Breast epithelium (tissue), 4 donors: Measurements from ENCODE around the gene COL26A1. TPM values are rescaled to one million over a fixed set of nuclear protein-coding genes. Genes with fewer than 3 reads are reported as not detected.
"Not testable (repeated sequence)": the region's sequence is repeated elsewhere in the genome, so short reads cannot be mapped to it uniquely, and the experiment has no call there.

ENCODE experiments used
- DNase-seq, 2 donors: peaks; one replicate each; pipeline ENCODE4 v3.0.0-alpha.2; 2019; ENCODE audit warnings: low spot score in 2 of 2
- H3K27ac ChIP-seq, 2 donors: fragments of 200-600 bp; sonication (generic) in 1 of 2; one replicate each; pipeline ENCODE4 v1.5.1; 2016 to 2019; ENCODE audit warnings: mild to moderate bottlenecking in 1 of 2
- H3K27me3 ChIP-seq, 2 donors: fragments of 200-600 bp; sonication (generic) in 1 of 2; one replicate each; pipeline versions ENCODE4 v1.5.1 to v1.6.0; 2017 to 2019; ENCODE audit warnings: control low read depth in 1 of 2, mild to moderate bottlenecking in 1 of 2
- H3K36me3 ChIP-seq: fragments of 200-600 bp; one replicate; pipeline ENCODE4 v1.5.1; 2019
- H3K4me1 ChIP-seq, 2 donors: fragments of 200-600 bp; sonication (generic); one replicate each; pipeline ENCODE4 v1.5.1; 2016 to 2019; ENCODE audit warnings: control low read depth in 1 of 2
- H3K4me3 ChIP-seq, 3 donors: fragments of 200-600 bp; sonication (generic); 1 replicate in 2 of 3; 2 replicates in 1 of 3; pipeline ENCODE4 v1.5.1; 2016 to 2019; ENCODE audit warnings: mild to moderate bottlenecking in 3 of 3, moderate library complexity in 2 of 3
- H3K9me3 ChIP-seq, 2 donors: fragments of 200-600 bp; sonication (generic) in 1 of 2; one replicate each; pipeline ENCODE4 v1.5.1; 2016 to 2019; ENCODE audit warnings: control low read depth in 1 of 2
- POLR2A ChIP-seq: fragments of 450-650 bp; IDR thresholded peaks from one replicate; pipeline ENCODE4 v1.6.1; 2016; ENCODE audit warnings: antibody characterized with exemption, mild to moderate bottlenecking, moderate library complexity
- POLR2AphosphoS5 ChIP-seq, 3 donors: sonication (generic); formaldehyde crosslinking; IDR thresholded peaks; one replicate each; pipeline ENCODE4 v1.6.1; 2017; ENCODE audit warnings: antibody characterized with exemption in 3 of 3
- intact Hi-C: fragments of 100-400 bp; cut with DNase I; formaldehyde crosslinking; loops from one replicate; pipeline ENCODE4 v1.15.1; 2023; ENCODE audit warnings: low total_unique reads
- total RNA-seq, 3 donors: library from RNA; depleted of rRNA; stranded (reverse); fragments of >200 nt; gene quantifications; one replicate each; pipeline ENCODE4 v1.1.0, GENCODE V29; 2016
- TF ChIP-seq, protein P1 (sequence below), 3 donors: fragments of 450-650 bp; IDR thresholded peaks; one replicate each; pipeline ENCODE4 v1.5.1; 2016 to 2017; ENCODE audit warnings: antibody characterized with exemption in 3 of 3, mild to moderate bottlenecking in 3 of 3, moderate library complexity in 3 of 3

COL26A1 gene
- total RNA-seq, 3 donors from 2014 or later = not detected

DNA sequence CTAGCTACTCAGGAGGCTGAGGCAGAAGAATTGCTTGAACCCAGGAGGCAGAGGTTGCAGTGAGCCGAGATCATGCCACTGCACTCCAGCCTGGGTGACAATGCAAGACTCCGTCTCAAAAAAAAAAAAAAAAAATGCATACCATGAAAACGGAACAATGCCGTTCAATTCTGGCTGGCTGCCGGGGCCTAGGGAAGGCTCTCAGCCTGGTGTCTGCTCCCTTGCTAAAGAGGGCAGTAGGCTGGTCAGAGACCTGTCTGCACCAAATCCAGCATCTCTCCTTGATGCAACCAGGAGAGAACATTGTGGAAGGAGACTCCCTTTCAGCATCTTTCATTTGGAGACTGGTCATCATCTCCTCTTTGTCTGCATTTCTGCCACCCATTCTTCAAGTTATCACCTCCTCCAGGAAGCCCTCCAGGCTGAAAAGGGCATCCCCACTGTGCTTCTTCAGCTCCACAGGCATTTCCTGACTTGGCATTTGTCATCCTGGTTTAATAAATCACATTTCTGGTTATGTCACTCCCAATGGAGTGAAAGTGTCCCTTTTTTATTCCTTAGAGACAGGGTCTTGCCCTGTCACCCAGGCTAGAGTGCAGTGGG is 241.8 kb downstream of the COL26A1 start:
- no peaks in the 10 kb centered on the region for H3K9me3 ChIP-seq
- no peak for TF ChIP-seq POLR2A
- TF ChIP-seq, protein P1, sequence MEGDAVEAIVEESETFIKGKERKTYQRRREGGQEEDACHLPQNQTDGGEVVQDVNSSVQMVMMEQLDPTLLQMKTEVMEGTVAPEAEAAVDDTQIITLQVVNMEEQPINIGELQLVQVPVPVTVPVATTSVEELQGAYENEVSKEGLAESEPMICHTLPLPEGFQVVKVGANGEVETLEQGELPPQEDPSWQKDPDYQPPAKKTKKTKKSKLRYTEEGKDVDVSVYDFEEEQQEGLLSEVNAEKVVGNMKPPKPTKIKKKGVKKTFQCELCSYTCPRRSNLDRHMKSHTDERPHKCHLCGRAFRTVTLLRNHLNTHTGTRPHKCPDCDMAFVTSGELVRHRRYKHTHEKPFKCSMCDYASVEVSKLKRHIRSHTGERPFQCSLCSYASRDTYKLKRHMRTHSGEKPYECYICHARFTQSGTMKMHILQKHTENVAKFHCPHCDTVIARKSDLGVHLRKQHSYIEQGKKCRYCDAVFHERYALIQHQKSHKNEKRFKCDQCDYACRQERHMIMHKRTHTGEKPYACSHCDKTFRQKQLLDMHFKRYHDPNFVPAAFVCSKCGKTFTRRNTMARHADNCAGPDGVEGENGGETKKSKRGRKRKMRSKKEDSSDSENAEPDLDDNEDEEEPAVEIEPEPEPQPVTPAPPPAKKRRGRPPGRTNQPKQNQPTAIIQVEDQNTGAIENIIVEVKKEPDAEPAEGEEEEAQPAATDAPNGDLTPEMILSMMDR (IDR thresholded peaks at IDR 0.05) = no peak
- TF ChIP-seq POLR2AphosphoS5 (IDR thresholded peaks at IDR 0.05) = no peak
- no peaks in the 10 kb centered on the region for H3K4me1 ChIP-seq
- intact Hi-C loops = no loop called here
- DNase-seq = no peak
- H3K36me3 ChIP-seq = no peaks in the 10 kb centered on the region
- H3K4me3 ChIP-seq = no peak overlapping the region
- no peak overlapping the region for H3K27ac ChIP-seq
- peaks cover 0 to 15% of the 10 kb centered on the region in 2 donors for H3K27me3 ChIP-seq

DNA sequence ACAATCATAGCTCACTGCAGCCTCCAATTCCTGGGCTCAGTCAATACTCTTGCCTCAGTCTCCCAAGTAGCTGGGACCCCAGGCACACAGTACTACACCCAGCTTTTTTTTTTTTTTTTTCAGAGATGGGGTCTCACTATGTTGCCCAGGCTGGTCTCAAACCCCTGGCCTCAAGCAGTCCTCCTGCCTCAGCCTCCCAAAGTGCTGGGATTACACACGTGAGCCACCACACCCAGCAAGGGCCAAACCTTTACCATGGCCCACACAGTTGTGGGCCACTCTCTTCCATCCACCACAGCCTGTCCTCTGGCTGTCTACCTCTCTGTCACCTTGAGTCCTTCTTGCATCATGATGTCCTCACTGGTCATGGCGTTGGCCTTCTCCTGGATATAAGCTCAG is 242.3 kb downstream of the COL26A1 start:
- H3K4me3 ChIP-seq, DNase-seq, intact Hi-C loops, H3K4me1 ChIP-seq, H3K27ac ChIP-seq, H3K9me3 ChIP-seq, H3K36me3 ChIP-seq: not testable (repeated sequence)
- H3K27me3 ChIP-seq = peaks cover 0 to 15% of the 10 kb centered on the region in 2 donors

- H3K27ac ChIP-seq = no peak overlapping the region
- no peaks in the 10 kb centered on the region for H3K36me3 ChIP-seq
- no peaks in the 10 kb centered on the region for H3K9me3 ChIP-seq
- no peak overlapping the region for H3K4me3 ChIP-seq
- intact Hi-C loops = no loop called here
- H3K27me3 ChIP-seq = peaks cover 0 to 15% of the 10 kb centered on the region in 2 donors
- H3K4me1 ChIP-seq = no peaks in the 10 kb centered on the region
- no peak for DNase-seq
- no peak for TF ChIP-seq POLR2A
- TF ChIP-seq POLR2AphosphoS5 (IDR thresholded peaks at IDR 0.05) = no peak
- TF ChIP-seq, protein P1 (IDR thresholded peaks at IDR 0.05) = no peak
Observed at GRCh38 chr7:101605611-101606497, 243.2 kb downstream of the COL26A1 start.

DNA sequence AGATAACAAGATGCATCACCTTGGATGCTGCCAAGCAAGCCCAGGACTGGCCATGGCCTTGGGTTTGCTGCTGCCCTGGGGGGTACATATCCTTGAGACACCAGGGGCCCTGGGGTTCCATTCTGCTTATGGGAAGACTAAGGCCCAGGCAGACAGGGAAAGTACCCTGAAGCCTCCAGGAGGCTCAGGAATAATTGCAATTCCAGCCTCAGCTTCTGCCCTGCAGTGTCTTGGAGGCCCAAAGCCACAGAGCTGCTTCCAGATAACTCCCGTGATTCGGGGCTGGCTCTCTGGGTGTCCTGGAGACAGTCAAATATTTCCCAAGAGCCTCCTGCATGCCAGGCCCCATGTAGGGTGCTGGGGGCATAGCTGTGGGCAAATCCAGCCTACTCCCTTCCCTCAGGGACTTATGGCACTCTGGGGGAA is 243.8 kb downstream of the COL26A1 start:
- H3K4me1 ChIP-seq = no peaks in the 10 kb centered on the region
- H3K27me3 ChIP-seq = peaks cover 0 to 15% of the 10 kb centered on the region in 2 donors
- DNase-seq = no peak
- no peaks in the 10 kb centered on the region for H3K36me3 ChIP-seq
- TF ChIP-seq POLR2A = no peak
- TF ChIP-seq, protein P1 (IDR thresholded peaks at IDR 0.05) = no peak
- TF ChIP-seq POLR2AphosphoS5 (IDR thresholded peaks at IDR 0.05) = no peak
- H3K9me3 ChIP-seq = no peaks in the 10 kb centered on the region
- no peak overlapping the region for H3K27ac ChIP-seq
- intact Hi-C loops = no loop called here
- no peak overlapping the region for H3K4me3 ChIP-seq

Other genes starting within 250 kb of the COL26A1 start
- 10 to 100 TPM in 1 of 3 donors, 1 to 10 TPM in 2; 6.2 to 24.3 (median 7.4) TPM for gene SERPINE1, start 235.8 kb upstream of the COL26A1 start, total RNA-seq
- 10 to 100 TPM; 29.6 to 55.7 (median 44.6) TPM for gene AP1S1, start 208.4 kb upstream of the COL26A1 start, total RNA-seq
- gene VGF, start 197.3 kb upstream of the COL26A1 start, total RNA-seq = under 1 TPM in 1 of 3 donors, not detected in 2; 0.16 TPM
- gene NAT16, start 182.6 kb upstream of the COL26A1 start, total RNA-seq = not detected
- gene MOGAT3, start 161.8 kb upstream of the COL26A1 start, total RNA-seq = 1 to 10 TPM in 1 of 3 donors, not detected in 2; 2.6 TPM
- 10 to 100 TPM; 23.9 to 46.2 (median 43.2) TPM for gene PLOD3, start 145.3 kb upstream of the COL26A1 start, total RNA-seq
- gene ZNHIT1, start 144.7 kb upstream of the COL26A1 start, total RNA-seq = 100 to 1,000 TPM in 1 of 3 donors, 10 to 100 TPM in 2; 80.2 to 107 (median 91.4) TPM
- gene CLDN15, start 125.1 kb upstream of the COL26A1 start, total RNA-seq = 10 to 100 TPM; 14.4 to 44.6 (median 17.1) TPM
- 100 to 1,000 TPM; 252 to 432 (median 278) TPM for gene FIS1, start 117.8 kb upstream of the COL26A1 start, total RNA-seq
- 10 to 100 TPM; 19.7 to 33.4 (median 24.5) TPM for gene IFT22, start 41.1 kb upstream of the COL26A1 start, total RNA-seq